GM12892 (cell line): ENCODE results near the gene ARID5A.

Experiments
- POLR2A ChIP-seq: IDR thresholded peaks from 2 replicates; pipeline ENCODE4 v1.6.1; 2011; ENCODE audit warnings: low read depth, low read length, control low read depth
- POLR2AphosphoS5 ChIP-seq: IDR thresholded peaks from 2 replicates; pipeline ENCODE4 v1.6.1; 2011; ENCODE audit warnings: low read depth, low read length, control low read depth
- TAF1 ChIP-seq: IDR thresholded peaks from 2 replicates; pipeline ENCODE4 v1.6.1; 2011; ENCODE audit warnings: low read depth, mild to moderate bottlenecking, control low read depth, low read length, borderline replicate concordance

GRCh38 chr2:96591494-96591893 lies 54.9 kb downstream of the ARID5A start:
- TF ChIP-seq POLR2AphosphoS5 = no peak
- no peak for TF ChIP-seq POLR2A
- no peak for TF ChIP-seq TAF1
